Activated CD8-positive, alpha-beta memory T cell treated with anti-CD3 and anti-CD28 coated beads, Interleukin-2, amount 10 ng/mL, durations not matched to agents 7 days and 5 days (primary cell): ENCODE results near the gene C2CD2. TPM values are rescaled to one million over a fixed set of nuclear protein-coding genes. Genes with fewer than 3 reads are reported as not detected.
A peak's percentile ranks its signal among the peaks of the same experiment; 100 is the strongest.

Source experiments
- ATAC-seq: fragments of 150-1000 bp; cut with Tn5 transposase; one replicate; pipeline ENCODE4 v1.10.0; 2021; ENCODE audit warnings: moderate library complexity
- CTCF ChIA-PET: fragments of 350-600 bp; sonication (Branson Sonifier 250); formaldehyde crosslinking; loops from one replicate; lab custom pipeline; 2021; ENCODE audit warnings: antibody characterized with exemption; lab: Charles Lee
- DNase-seq: peaks from one replicate; pipeline ENCODE4 v3.0.0-alpha.2; 2020
- H3K27ac Mint-ChIP-seq: one replicate; pipeline ENCODE4 v1.8.0; 2021; ENCODE audit warnings: mild to moderate bottlenecking, mixed read lengths
- H3K27me3 Mint-ChIP-seq: one replicate; pipeline ENCODE4 v1.8.0; 2021; ENCODE audit warnings: mixed read lengths
- H3K36me3 Mint-ChIP-seq: one replicate; pipeline ENCODE4 v1.8.0; 2021; ENCODE audit warnings: mild to moderate bottlenecking, mixed read lengths
- H3K4me1 Mint-ChIP-seq: one replicate; pipeline ENCODE4 v1.8.0; 2021; ENCODE audit warnings: mixed read lengths
- H3K4me3 Mint-ChIP-seq: one replicate; pipeline ENCODE4 v1.8.0; 2021; ENCODE audit warnings: mild to moderate bottlenecking, moderate library complexity, mixed read lengths
- H3K9me3 Mint-ChIP-seq: one replicate; pipeline ENCODE4 v1.8.0; 2022; ENCODE audit warnings: low read depth, mixed read lengths
- total RNA-seq, 2 experiments: library from RNA; stranded (reverse); gene quantifications; one replicate each; pipeline ENCODE4 v1.2.3, GENCODE V29; 2021

Gene C2CD2
- total RNA-seq, 2 experiments from 2014 or later = 6.4 to 10.7 TPM

- Mint-ChIP-seq H3K27ac (no peak overlapping the region), H3K9me3 (no peaks in the 10 kb centered on the region)
- CTCF ChIA-PET = interaction anchor here (1.6 kb wide), 1 partner anchor 159 kb away, joined by 3 read pairs; no protein-coding TSS in a partner anchor
Observed at GRCh38 chr21:41948078-41948895, 5.5 kb downstream of the C2CD2 start.

GRCh38 chr21:41945982-41946381, 7.8 kb downstream of the C2CD2 start:
- H3K27ac Mint-ChIP-seq = no peak overlapping the region
- H3K4me3 Mint-ChIP-seq = no peak overlapping the region
- H3K4me1 Mint-ChIP-seq = no peaks in the 10 kb centered on the region
- H3K9me3 Mint-ChIP-seq = no peaks in the 10 kb centered on the region
- no peak for ATAC-seq
- CTCF ChIA-PET = no interaction called here
- peaks cover 11% of the 10 kb centered on the region for H3K27me3 Mint-ChIP-seq
- no peaks in the 10 kb centered on the region for H3K36me3 Mint-ChIP-seq
- no peak for DNase-seq

More at GRCh38 chr21:41948078-41948895, 5.5 kb downstream of the C2CD2 start:
- DNase-seq (no peak), ATAC-seq (no peak)
- Mint-ChIP-seq H3K36me3 (no peaks in the 10 kb centered on the region), H3K4me3 (no peak overlapping the region), H3K4me1 (no peaks in the 10 kb centered on the region), H3K27me3 (peaks cover 29% of the 10 kb centered on the region)

- no peak overlapping the region for H3K27ac Mint-ChIP-seq
- DNase-seq (no peak), ATAC-seq (no peak)
- H3K36me3 Mint-ChIP-seq = no peaks in the 10 kb centered on the region
- CTCF ChIA-PET = interaction anchor here (1.0 kb wide), 1 partner anchor 127 kb away, joined by 3 read pairs; no protein-coding TSS in a partner anchor
- H3K4me3 Mint-ChIP-seq = no peak overlapping the region
- no peaks in the 10 kb centered on the region for H3K9me3 Mint-ChIP-seq
- peaks cover 13% of the 10 kb centered on the region for H3K27me3 Mint-ChIP-seq
- H3K4me1 Mint-ChIP-seq = no peaks in the 10 kb centered on the region
Observed at GRCh38 chr21:41943851-41944250, 10.0 kb downstream of the C2CD2 start.

GRCh38 chr21:41942457-41942856, 11.4 kb downstream of the C2CD2 start:
- DNase-seq (no peak), ATAC-seq (no peak)
- H3K27me3 Mint-ChIP-seq = peaks cover 20% of the 10 kb centered on the region
- H3K36me3 Mint-ChIP-seq = no peaks in the 10 kb centered on the region
- H3K9me3 Mint-ChIP-seq = no peaks in the 10 kb centered on the region
- CTCF ChIA-PET = no interaction called here
- H3K27ac Mint-ChIP-seq = no peak overlapping the region
- no peaks in the 10 kb centered on the region for H3K4me1 Mint-ChIP-seq
- no peak overlapping the region for H3K4me3 Mint-ChIP-seq

GRCh38 chr21:41941941-41942340, 11.9 kb downstream of the C2CD2 start:
- Mint-ChIP-seq H3K9me3 (no peaks in the 10 kb centered on the region), H3K36me3 (no peaks in the 10 kb centered on the region), H3K4me1 (no peaks in the 10 kb centered on the region), H3K27ac (no peak overlapping the region), H3K27me3 (peaks cover 22% of the 10 kb centered on the region), H3K4me3 (no peak overlapping the region)
- CTCF ChIA-PET = no interaction called here
- ATAC-seq = no peak
- DNase-seq = no peak

GRCh38 chr21:41940431-41940830, 13.4 kb downstream of the C2CD2 start:
- no peak for ATAC-seq
- Mint-ChIP-seq H3K27me3 (peaks cover 30% of the 10 kb centered on the region), H3K4me1 (no peaks in the 10 kb centered on the region), H3K27ac (no peak overlapping the region), H3K9me3 (no peaks in the 10 kb centered on the region), H3K36me3 (no peaks in the 10 kb centered on the region), H3K4me3 (no peak overlapping the region)
- DNase-seq = no peak
- CTCF ChIA-PET = interaction anchor here (0.9 kb wide), 1 partner anchor 124 kb away, joined by 3 read pairs; no protein-coding TSS in a partner anchor

- no peak overlapping the region for H3K4me3 Mint-ChIP-seq
- peaks cover 29% of the 10 kb centered on the region for H3K27me3 Mint-ChIP-seq
- DNase-seq = no peak
- H3K36me3 Mint-ChIP-seq = no peaks in the 10 kb centered on the region
- no peaks in the 10 kb centered on the region for H3K9me3 Mint-ChIP-seq
- ATAC-seq = no peak
- H3K27ac Mint-ChIP-seq = no peak overlapping the region
- H3K4me1 Mint-ChIP-seq = no peaks in the 10 kb centered on the region
- CTCF ChIA-PET = no interaction called here
Observed at GRCh38 chr21:41939391-41939790, 14.4 kb downstream of the C2CD2 start.

- no peak overlapping the region for H3K4me3 Mint-ChIP-seq
- no peak for DNase-seq
- CTCF ChIA-PET = no interaction called here
- H3K36me3 Mint-ChIP-seq = no peaks in the 10 kb centered on the region
- peaks cover 9% of the 10 kb centered on the region for H3K4me1 Mint-ChIP-seq
- H3K27ac Mint-ChIP-seq = no peak overlapping the region
- H3K27me3 Mint-ChIP-seq = peaks cover 46% of the 10 kb centered on the region
- ATAC-seq = no peak
- no peaks in the 10 kb centered on the region for H3K9me3 Mint-ChIP-seq
Observed at GRCh38 chr21:41933313-41934079, 20.3 kb downstream of the C2CD2 start.

- CTCF ChIA-PET = no interaction called here
- no peak overlapping the region for H3K4me3 Mint-ChIP-seq
- no peaks in the 10 kb centered on the region for H3K9me3 Mint-ChIP-seq
- ATAC-seq (no peak), DNase-seq (no peak)
- H3K27ac Mint-ChIP-seq = no peak overlapping the region
- no peaks in the 10 kb centered on the region for H3K36me3 Mint-ChIP-seq
- H3K4me1 Mint-ChIP-seq = peaks cover 14% of the 10 kb centered on the region
- H3K27me3 Mint-ChIP-seq = peaks cover 42% of the 10 kb centered on the region
Observed at GRCh38 chr21:41932576-41933312, 21.1 kb downstream of the C2CD2 start.

GRCh38 chr21:41932191-41932575, 21.6 kb downstream of the C2CD2 start:
- H3K4me3 Mint-ChIP-seq = no peak overlapping the region
- peaks cover 18% of the 10 kb centered on the region for H3K4me1 Mint-ChIP-seq
- CTCF ChIA-PET = no interaction called here
- no peak for DNase-seq
- peaks cover 37% of the 10 kb centered on the region for H3K27me3 Mint-ChIP-seq
- H3K27ac Mint-ChIP-seq = no peak overlapping the region
- no peak for ATAC-seq
- no peaks in the 10 kb centered on the region for H3K36me3 Mint-ChIP-seq
- no peaks in the 10 kb centered on the region for H3K9me3 Mint-ChIP-seq

GRCh38 chr21:41931041-41931451, 22.8 kb downstream of the C2CD2 start:
- Mint-ChIP-seq H3K36me3 (no peaks in the 10 kb centered on the region), H3K4me1 (peaks cover 26% of the 10 kb centered on the region), H3K9me3 (no peaks in the 10 kb centered on the region), H3K4me3 (no peak overlapping the region), H3K27ac (no peak overlapping the region), H3K27me3 (peaks cover 33% of the 10 kb centered on the region)
- DNase-seq = no peak
- CTCF ChIA-PET = no interaction called here
- ATAC-seq = no peak

GRCh38 chr21:41929248-41929647, 24.6 kb downstream of the C2CD2 start:
- peaks cover 21% of the 10 kb centered on the region for H3K27me3 Mint-ChIP-seq
- H3K36me3 Mint-ChIP-seq = no peaks in the 10 kb centered on the region
- H3K4me1 Mint-ChIP-seq = peaks cover 41% of the 10 kb centered on the region
- H3K27ac Mint-ChIP-seq = peak overlapping the region; percentile 6
- H3K9me3 Mint-ChIP-seq = no peaks in the 10 kb centered on the region
- no peak overlapping the region for H3K4me3 Mint-ChIP-seq
- ATAC-seq = no peak
- CTCF ChIA-PET = interaction anchor here (1.1 kb wide), 1 partner anchor 188 kb away, joined by 3 read pairs; no protein-coding TSS in a partner anchor
- no peak for DNase-seq

GRCh38 chr21:41928621-41929220, 25.1 kb downstream of the C2CD2 start:
- H3K27ac Mint-ChIP-seq = no peak overlapping the region
- DNase-seq = no peak
- no peak overlapping the region for H3K4me3 Mint-ChIP-seq
- no peaks in the 10 kb centered on the region for H3K36me3 Mint-ChIP-seq
- no peak for ATAC-seq
- H3K9me3 Mint-ChIP-seq = no peaks in the 10 kb centered on the region
- peaks cover 46% of the 10 kb centered on the region for H3K4me1 Mint-ChIP-seq
- CTCF ChIA-PET = interaction anchor here (0.7 kb wide), 1 partner anchor 263 kb away, joined by 3 read pairs; no protein-coding TSS in a partner anchor
- peaks cover 16% of the 10 kb centered on the region for H3K27me3 Mint-ChIP-seq
